Suprapubic skin (tissue), 4 donors: ENCODE data around the gene PRICKLE1. TPM values are rescaled to one million over a fixed set of nuclear protein-coding genes. Genes with fewer than 3 reads are reported as not detected.

Source experiments
- DNase-seq, 2 donors: peaks; one replicate each; pipeline ENCODE4 v3.0.0-alpha.2; 2019; ENCODE audit warnings: low spot score in 2 of 2
- H3K27ac ChIP-seq: fragments of 200-600 bp; sonication (generic); one replicate; pipeline ENCODE4 v1.5.1; 2019
- H3K27me3 ChIP-seq: fragments of 200-600 bp; sonication (generic); one replicate; pipeline ENCODE4 v1.5.1; 2019
- H3K36me3 ChIP-seq: fragments of 200-600 bp; sonication (generic); one replicate; pipeline ENCODE4 v1.5.1; 2019
- H3K4me1 ChIP-seq: fragments of 200-600 bp; sonication (generic); one replicate; pipeline ENCODE4 v1.5.1; 2019
- H3K4me3 ChIP-seq: fragments of 200-600 bp; sonication (generic); one replicate; pipeline ENCODE4 v1.5.1; 2019; ENCODE audit warnings: mild to moderate bottlenecking
- H3K9me3 ChIP-seq: fragments of 200-600 bp; sonication (generic); one replicate; pipeline ENCODE4 v1.5.1; 2019
- CTCF ChIP-seq, 2 donors: fragments of 200-600 bp in 1 of 2; fragments of 450-650 bp in 1 of 2; sonication (generic) in 1 of 2; IDR thresholded peaks; one replicate each; pipeline ENCODE4 v1.5.1; 2016 to 2019; ENCODE audit warnings: antibody characterized with exemption in 2 of 2, mild to moderate bottlenecking in 1 of 2, moderate library complexity in 1 of 2
- EP300 ChIP-seq: sonication (generic); formaldehyde crosslinking; IDR thresholded peaks from one replicate; pipeline ENCODE4 v1.6.1; 2017; ENCODE audit warnings: antibody characterized with exemption
- POLR2A ChIP-seq, 2 donors: fragments of 450-650 bp; IDR thresholded peaks; one replicate each; pipeline ENCODE4 v1.6.1; 2017; ENCODE audit warnings: antibody characterized with exemption in 2 of 2, mild to moderate bottlenecking in 2 of 2, moderate library complexity in 2 of 2
- POLR2AphosphoS5 ChIP-seq, 3 donors: sonication (generic); formaldehyde crosslinking; IDR thresholded peaks; one replicate each; pipeline ENCODE4 v1.6.1; 2017; ENCODE audit warnings: antibody characterized with exemption in 3 of 3
- WGBS: methylation state at CpG from one replicate; pipeline ENCODE4 v1.1.5; 2018; 5-methylcytosine and 5-hydroxymethylcytosine counted together
- total RNA-seq, 4 donors: library from RNA; depleted of rRNA; stranded (reverse); fragments of >200 nt; gene quantifications; one replicate each; pipeline ENCODE4 v1.1.0, GENCODE V29; 2016

The PRICKLE1 gene
- total RNA-seq, 4 donors from 2014 or later, result 5.8 to 18.9 (median 6.9) TPM

GRCh38 chr12:42560977-42561376 is 28.6 kb downstream of the PRICKLE1 start:
- H3K4me1 ChIP-seq, result peaks cover 4% of the 10 kb centered on the region
- no peaks in the 10 kb centered on the region for H3K27me3 ChIP-seq
- no peaks in the 10 kb centered on the region for H3K9me3 ChIP-seq
- 64% methylated on average over 1 of the region's 1 CpG for WGBS
- H3K4me3 ChIP-seq, result no peak overlapping the region
- DNase-seq, result no peak
- H3K36me3 ChIP-seq, result no peaks in the 10 kb centered on the region
- no peak for TF ChIP-seq POLR2A (IDR thresholded peaks at IDR 0.05)
- TF ChIP-seq CTCF (IDR thresholded peaks at IDR 0.05), result no peak
- no peak for TF ChIP-seq EP300
- no peak for TF ChIP-seq POLR2AphosphoS5 (IDR thresholded peaks at IDR 0.05)
- no peak overlapping the region for H3K27ac ChIP-seq

- WGBS, result 59% methylated on average over 3 of the region's 3 CpGs
- Histone ChIP-seq H3K36me3 (no peaks in the 10 kb centered on the region), H3K9me3 (no peaks in the 10 kb centered on the region), H3K27me3 (no peaks in the 10 kb centered on the region), H3K4me1 (no peaks in the 10 kb centered on the region), H3K4me3 (no peak overlapping the region), H3K27ac (no peak overlapping the region)
- TF ChIP-seq POLR2A (IDR thresholded peaks at IDR 0.05) (no peak), CTCF (IDR thresholded peaks at IDR 0.05) (no peak), EP300 (no peak), POLR2AphosphoS5 (IDR thresholded peaks at IDR 0.05) (no peak)
- DNase-seq, result no peak
Observed at GRCh38 chr12:42557586-42558172, 31.9 kb downstream of the PRICKLE1 start.

- no peaks in the 10 kb centered on the region for H3K36me3 ChIP-seq
- H3K4me1 ChIP-seq, result no peaks in the 10 kb centered on the region
- WGBS, result 96% methylated on average over 2 of the region's 2 CpGs
- no peak overlapping the region for H3K27ac ChIP-seq
- TF ChIP-seq EP300 (no peak), POLR2A (IDR thresholded peaks at IDR 0.05) (no peak), POLR2AphosphoS5 (IDR thresholded peaks at IDR 0.05) (no peak), CTCF (IDR thresholded peaks at IDR 0.05) (no peak)
- no peak overlapping the region for H3K4me3 ChIP-seq
- DNase-seq, result no peak
- H3K9me3 ChIP-seq, result no peaks in the 10 kb centered on the region
- no peaks in the 10 kb centered on the region for H3K27me3 ChIP-seq
Observed at GRCh38 chr12:42556917-42557316, 32.6 kb downstream of the PRICKLE1 start.

- no peak for DNase-seq
- TF ChIP-seq POLR2AphosphoS5 (IDR thresholded peaks at IDR 0.05), result no peak
- TF ChIP-seq POLR2A (IDR thresholded peaks at IDR 0.05), result no peak
- TF ChIP-seq EP300, result no peak
- no peak for TF ChIP-seq CTCF (IDR thresholded peaks at IDR 0.05)
- Histone ChIP-seq H3K27me3 (no peaks in the 10 kb centered on the region), H3K9me3 (no peaks in the 10 kb centered on the region), H3K36me3 (no peaks in the 10 kb centered on the region), H3K27ac (no peak overlapping the region), H3K4me3 (no peak overlapping the region), H3K4me1 (no peaks in the 10 kb centered on the region)
- 83% methylated on average over 17 of the region's 17 CpGs for WGBS
Observed at GRCh38 chr12:42552822-42553221, 36.7 kb downstream of the PRICKLE1 start.

- Histone ChIP-seq H3K4me1 (no peaks in the 10 kb centered on the region), H3K4me3 (no peak overlapping the region), H3K9me3 (no peaks in the 10 kb centered on the region), H3K36me3 (no peaks in the 10 kb centered on the region), H3K27me3 (no peaks in the 10 kb centered on the region), H3K27ac (no peak overlapping the region)
- no peak for TF ChIP-seq POLR2A (IDR thresholded peaks at IDR 0.05)
- no peak for DNase-seq
Observed at GRCh38 chr12:42550800-42551199, 38.7 kb downstream of the PRICKLE1 start.

- 76% methylated on average over 2 of the region's 2 CpGs for WGBS
- no peak overlapping the region for H3K27ac ChIP-seq
- no peaks in the 10 kb centered on the region for H3K27me3 ChIP-seq
- no peaks in the 10 kb centered on the region for H3K36me3 ChIP-seq
- TF ChIP-seq CTCF (IDR thresholded peaks at IDR 0.05) (no peak), POLR2A (IDR thresholded peaks at IDR 0.05) (no peak), EP300 (no peak), POLR2AphosphoS5 (IDR thresholded peaks at IDR 0.05) (no peak)
- H3K9me3 ChIP-seq, result no peaks in the 10 kb centered on the region
- H3K4me1 ChIP-seq, result no peaks in the 10 kb centered on the region
- H3K4me3 ChIP-seq, result no peak overlapping the region
- DNase-seq, result no peak
Observed at GRCh38 chr12:42546709-42547108, 42.8 kb downstream of the PRICKLE1 start.
